ENCODE measurements around the gene ADORA2B.

The ADORA2B gene

GRCh38 chr17:16013943-16014407, 69.0 kb downstream of the ADORA2B start:
- no peak for TF ChIP-seq CTCF (IDR thresholded peaks at IDR 0.05; ENCODE audit: low read depth, low read length)
- TF ChIP-seq EZH2phosphoT487 (IDR thresholded peaks at IDR 0.05; ENCODE audit: low read depth): no peak
- no peak overlapping the region for H2AFZ ChIP-seq (ENCODE audit: low read depth, low read length)
- H3K4me1 ChIP-seq (ENCODE audit: low read length): no peaks in the 10 kb centered on the region
- H3K4me3 ChIP-seq (ENCODE audit: low read length): no peak overlapping the region
- H3K27me3 ChIP-seq (ENCODE audit: low read depth, low read length): no peaks in the 10 kb centered on the region
- no peaks in the 10 kb centered on the region for H4K20me1 ChIP-seq (ENCODE audit: insufficient read depth, low read length)
- H3K9me3 ChIP-seq (ENCODE audit: insufficient read depth, low read length): no peaks in the 10 kb centered on the region
- H3K4me2 ChIP-seq (ENCODE audit: low read length): no peak overlapping the region
- no peaks in the 10 kb centered on the region; the same call in 1 of the 2 replicates for H3K79me2 ChIP-seq (ENCODE audit: low read length)
- peaks cover 16% of the 10 kb centered on the region for H3K36me3 ChIP-seq (replicated peaks; ENCODE audit: low read depth, low read length)
- H3K27ac ChIP-seq (ENCODE audit: low read length): no peak overlapping the region
- no peak overlapping the region for H3K9ac ChIP-seq (ENCODE audit: low read length)

GRCh38 chr17:16019347-16019746, 74.4 kb downstream of the ADORA2B start:
- no peak overlapping the region for H3K27ac ChIP-seq (ENCODE audit: low read length)
- H2AFZ ChIP-seq (ENCODE audit: low read depth, low read length): no peak overlapping the region
- no peaks in the 10 kb centered on the region for H4K20me1 ChIP-seq (ENCODE audit: insufficient read depth, low read length)
- no peaks in the 10 kb centered on the region for H3K9me3 ChIP-seq (ENCODE audit: insufficient read depth, low read length)
- peaks cover 15% of the 10 kb centered on the region for H3K36me3 ChIP-seq (replicated peaks; ENCODE audit: low read depth, low read length)
- no peak overlapping the region for H3K4me2 ChIP-seq (ENCODE audit: low read length)
- H3K4me3 ChIP-seq (ENCODE audit: low read length): no peak overlapping the region
- H3K4me1 ChIP-seq (ENCODE audit: low read length): no peaks in the 10 kb centered on the region
- no peak for TF ChIP-seq EZH2phosphoT487 (IDR thresholded peaks at IDR 0.05; ENCODE audit: low read depth)
- no peak for TF ChIP-seq CTCF (IDR thresholded peaks at IDR 0.05; ENCODE audit: low read depth, low read length)
- H3K9ac ChIP-seq (ENCODE audit: low read length): no peak overlapping the region
- no peaks in the 10 kb centered on the region for H3K27me3 ChIP-seq (ENCODE audit: low read depth, low read length)
- peaks cover 4% of the 10 kb centered on the region for H3K79me2 ChIP-seq (ENCODE audit: low read length)

- Histone ChIP-seq H3K36me3 (replicated peaks; ENCODE audit: low read depth, low read length) (peaks cover 45% of the 10 kb centered on the region), H3K79me2 (ENCODE audit: low read length) (peaks cover 4% of the 10 kb centered on the region; the same call in 1 of the 2 replicates), H3K9ac (ENCODE audit: low read length) (no peak overlapping the region), H3K4me2 (ENCODE audit: low read length) (no peak overlapping the region), H3K9me3 (ENCODE audit: insufficient read depth, low read length) (no peaks in the 10 kb centered on the region), H3K4me3 (ENCODE audit: low read length) (no peak overlapping the region), H3K4me1 (ENCODE audit: low read length) (peaks cover 12% of the 10 kb centered on the region), H3K27ac (ENCODE audit: low read length) (no peak overlapping the region), H3K27me3 (ENCODE audit: low read depth, low read length) (no peaks in the 10 kb centered on the region), H2AFZ (ENCODE audit: low read depth, low read length) (no peak overlapping the region), H4K20me1 (ENCODE audit: insufficient read depth, low read length) (no peaks in the 10 kb centered on the region; the same call in none of the 2 replicates)
- no peak for TF ChIP-seq CTCF (IDR thresholded peaks at IDR 0.05; ENCODE audit: low read depth, low read length)
- no peak for TF ChIP-seq EZH2phosphoT487 (IDR thresholded peaks at IDR 0.05; ENCODE audit: low read depth)
Measured at GRCh38 chr17:16023881-16024280, 79.0 kb downstream of the ADORA2B start.

GRCh38 chr17:16025202-16025601, 80.3 kb downstream of the ADORA2B start:
- TF ChIP-seq CTCF (IDR thresholded peaks at IDR 0.05; ENCODE audit: low read depth, low read length) (no peak), EZH2phosphoT487 (IDR thresholded peaks at IDR 0.05; ENCODE audit: low read depth) (no peak)
- Histone ChIP-seq H3K79me2 (ENCODE audit: low read length) (peaks cover 4% of the 10 kb centered on the region; the same call in 1 of the 2 replicates), H3K27ac (ENCODE audit: low read length) (no peak overlapping the region), H3K36me3 (replicated peaks; ENCODE audit: low read depth, low read length) (peaks cover 50% of the 10 kb centered on the region), H3K27me3 (ENCODE audit: low read depth, low read length) (no peaks in the 10 kb centered on the region), H3K4me1 (ENCODE audit: low read length) (peaks cover 12% of the 10 kb centered on the region), H3K9ac (ENCODE audit: low read length) (no peak overlapping the region), H3K9me3 (ENCODE audit: insufficient read depth, low read length) (no peaks in the 10 kb centered on the region), H2AFZ (ENCODE audit: low read depth, low read length) (no peak overlapping the region), H3K4me2 (ENCODE audit: low read length) (no peak overlapping the region), H4K20me1 (ENCODE audit: insufficient read depth, low read length) (no peaks in the 10 kb centered on the region; the same call in none of the 2 replicates), H3K4me3 (ENCODE audit: low read length) (no peak overlapping the region)

All from OCI-LY3 (cell line).